Measurements from ENCODE around the gene CRYGD.
"Not testable (repeated sequence)": the region's sequence is repeated elsewhere in the genome, so short reads cannot be mapped to it uniquely, and the experiment has no call there.

CRYGD gene

DNA sequence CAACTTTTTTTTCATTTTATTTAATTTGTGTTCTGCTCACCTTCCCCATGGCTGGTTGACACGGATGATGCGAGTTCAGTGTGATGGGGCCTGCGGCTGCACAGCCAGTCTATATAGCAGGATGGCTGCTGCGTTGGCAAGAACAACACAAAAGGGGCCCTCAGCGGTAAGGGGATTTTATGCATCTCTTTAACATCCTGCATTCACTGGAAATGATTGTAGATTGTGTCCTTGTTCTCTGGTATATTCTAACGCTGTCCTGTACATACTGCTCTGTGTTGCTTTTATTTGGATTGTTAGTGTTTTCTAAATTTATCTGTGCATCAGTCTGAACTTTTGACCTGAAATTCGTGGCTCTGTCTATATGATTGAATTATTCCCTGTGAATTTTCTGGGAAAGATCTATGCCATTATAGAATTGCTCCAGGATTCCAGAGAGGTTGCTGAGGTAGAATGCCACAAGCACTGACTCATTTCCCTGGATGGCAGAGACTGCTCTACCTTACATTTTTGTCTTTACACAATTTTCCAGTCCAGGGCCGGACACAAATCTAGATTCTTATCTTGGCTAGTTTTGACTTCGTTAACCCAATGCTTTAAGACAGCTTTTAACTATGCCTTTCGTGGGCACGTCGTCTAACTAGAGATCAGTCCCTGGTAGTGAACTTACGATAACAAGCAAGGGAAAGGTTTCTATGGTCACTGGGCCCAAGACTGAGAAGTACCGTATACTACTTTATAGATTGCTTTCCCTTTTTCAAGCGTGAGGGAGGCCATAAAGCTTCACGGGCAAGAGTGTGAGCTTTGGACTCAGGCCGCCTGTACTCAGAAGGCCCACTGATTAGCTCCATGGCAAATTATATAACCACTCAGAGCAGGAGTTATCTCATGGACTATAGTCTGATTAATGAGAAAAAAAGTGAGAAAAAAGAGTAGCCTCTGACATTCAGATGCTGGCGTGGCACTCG lies 5.7 kb upstream of the CRYGD start, which contains the start of gene CRYGC:
Gene CRYGC (minus strand): TSS at position 85 of the 968 bp plus-strand sequence. CDS start 36 bp downstream, at position 49.
- DNase-seq: no peak

GRCh38 chr2:208128136-208128535 lies 3.8 kb upstream of the CRYGD start:
- no peak for DNase-seq

DNA sequence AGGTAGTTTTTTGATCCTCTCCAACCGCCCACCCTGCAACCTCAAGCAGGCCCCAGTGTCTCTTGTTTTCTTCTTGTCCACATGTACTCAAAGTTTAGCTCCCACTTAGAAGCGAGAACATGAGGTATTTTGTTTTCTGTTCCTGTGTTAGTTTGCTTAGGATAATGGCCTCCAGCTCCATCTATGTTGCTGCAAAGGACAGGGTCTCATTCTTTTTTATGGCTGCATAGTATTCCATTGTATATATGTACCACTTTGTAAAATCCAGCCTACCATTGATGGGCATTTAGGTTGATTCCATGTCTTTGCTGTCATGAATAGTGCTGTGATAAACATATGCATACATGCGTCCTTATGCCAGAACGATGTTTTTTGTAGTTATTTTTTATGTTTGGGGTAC lies 2.8 kb upstream of the CRYGD start:
- DNase-seq: no peak

DNA sequence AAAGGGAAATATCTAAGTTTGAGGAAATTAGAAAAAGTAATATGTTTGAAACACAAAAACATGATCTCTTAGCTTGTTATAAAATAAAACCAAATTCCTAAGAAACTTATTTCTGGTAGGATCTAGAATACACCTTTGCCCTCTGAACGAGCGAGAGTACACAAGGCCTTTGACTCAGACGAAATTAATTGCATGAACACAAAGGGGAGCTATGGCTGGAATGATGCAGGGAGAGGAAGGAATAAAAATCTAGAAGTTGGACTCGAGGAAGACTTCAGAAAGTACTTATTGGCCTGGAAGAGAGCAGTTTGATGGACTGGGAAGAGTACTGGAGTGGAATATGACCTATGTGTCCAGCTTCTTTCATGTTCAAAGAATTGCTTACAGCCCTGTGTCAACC lies 927 bp upstream of the CRYGD start:
- no peak for DNase-seq

DNA sequence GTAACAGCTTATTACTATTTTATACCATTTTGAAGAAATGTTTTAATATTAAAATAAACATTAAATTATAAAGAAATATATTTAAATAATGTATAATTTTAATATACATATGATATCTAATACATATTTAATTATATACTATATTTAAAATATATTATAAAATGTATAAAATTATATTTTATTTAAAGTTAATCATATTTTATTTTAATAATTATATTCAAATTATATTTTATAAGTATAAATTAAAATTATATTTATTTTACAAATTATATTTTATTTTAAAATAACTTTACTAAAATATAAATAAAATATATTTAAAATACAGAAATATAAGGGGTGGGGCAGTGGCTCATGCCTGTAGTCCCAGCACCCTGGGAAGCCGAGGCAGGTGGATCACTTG lies 2.1 kb downstream of the CRYGD start:
- no peak for DNase-seq

GRCh38 chr2:208118918-208119317 lies 5.4 kb downstream of the CRYGD start:
- DNase-seq: peak; percentile 73

DNA sequence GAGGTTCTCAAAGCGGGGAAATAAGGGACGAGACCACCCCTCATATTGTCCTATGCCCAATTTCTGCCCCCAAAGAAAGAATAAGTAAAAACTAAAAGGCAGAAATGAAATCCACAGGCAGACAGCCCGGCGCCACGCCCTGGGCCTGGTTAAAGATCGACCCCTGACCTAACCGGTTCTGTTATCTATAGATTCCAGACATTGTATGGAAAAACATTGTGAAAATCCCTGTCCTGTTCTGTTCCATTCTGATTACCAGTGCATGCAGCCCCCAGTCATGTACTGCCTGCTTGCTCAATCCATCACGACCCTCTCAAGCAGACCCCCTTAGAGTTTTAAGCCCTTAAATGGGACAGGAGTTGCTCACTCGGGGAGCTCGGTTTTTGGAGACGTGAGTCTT lies 6.9 kb downstream of the CRYGD start:
- not testable (repeated sequence) for DNase-seq

DNA sequence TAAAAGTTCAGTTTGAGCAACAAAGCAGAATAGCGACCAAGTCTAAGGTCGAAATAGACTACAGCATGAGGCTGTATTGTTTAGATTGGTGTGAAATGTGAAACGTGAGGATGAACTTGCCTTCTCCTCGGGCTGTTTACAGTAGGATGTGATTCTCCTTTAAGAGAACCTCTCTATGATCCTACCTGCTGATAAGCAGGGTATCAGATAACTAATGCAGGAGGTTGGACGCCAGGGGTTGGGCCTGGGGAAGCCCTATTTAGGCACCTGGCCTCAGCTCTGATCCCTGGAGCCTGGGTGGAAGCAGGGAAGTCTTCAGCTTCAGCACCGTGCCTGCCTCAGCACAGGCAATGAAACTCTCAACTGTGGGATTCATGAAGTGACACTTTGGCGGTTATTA lies 11.4 kb downstream of the CRYGD start:
- peak; percentile 45 for DNase-seq

DNA sequence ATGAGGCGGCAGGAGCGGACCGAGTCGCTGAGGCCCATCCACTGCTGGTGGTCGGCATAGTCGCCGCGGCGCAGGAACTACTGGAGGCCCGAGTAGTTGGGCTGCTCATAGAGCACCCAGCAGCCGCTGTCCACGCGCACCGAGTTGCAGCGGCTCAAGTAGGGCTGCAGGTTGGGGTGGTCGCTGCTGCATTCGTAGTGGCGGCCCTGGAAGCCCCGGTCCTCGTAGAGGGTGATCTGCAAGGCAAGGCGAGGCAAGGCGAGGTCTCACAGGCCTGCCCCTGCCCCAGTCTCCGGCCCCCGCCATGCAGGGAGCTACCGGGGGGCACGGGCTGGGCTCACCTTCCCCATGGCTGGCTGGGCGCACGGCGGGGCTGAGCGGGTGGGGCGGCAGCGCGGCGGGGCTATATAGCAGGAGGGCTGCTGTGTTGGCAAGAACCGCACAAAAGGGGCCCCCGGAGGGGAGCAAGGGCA lies 12.0 kb downstream of the CRYGD start:
- peak; percentile 64 for DNase-seq

DNA sequence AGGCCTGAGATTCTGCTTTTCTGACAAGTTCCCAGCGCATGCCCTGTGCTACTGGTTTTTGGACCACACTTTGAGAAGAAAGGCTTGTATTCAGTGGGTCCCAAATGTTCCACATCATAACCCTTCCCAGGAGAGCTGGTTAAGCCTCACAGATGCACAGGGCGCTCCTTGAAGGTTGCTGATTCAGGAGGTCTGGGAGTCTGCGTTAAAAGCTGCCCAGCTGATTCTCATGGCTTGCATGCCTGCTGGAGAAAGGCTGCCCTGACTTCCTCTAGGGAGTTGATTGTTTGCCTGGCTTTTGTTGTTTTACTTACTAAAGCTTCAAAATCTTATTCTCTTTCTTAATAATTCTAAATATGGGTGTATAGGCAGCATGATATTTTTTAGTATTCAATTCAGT lies 20.7 kb downstream of the CRYGD start:
- no peak for DNase-seq

DNA sequence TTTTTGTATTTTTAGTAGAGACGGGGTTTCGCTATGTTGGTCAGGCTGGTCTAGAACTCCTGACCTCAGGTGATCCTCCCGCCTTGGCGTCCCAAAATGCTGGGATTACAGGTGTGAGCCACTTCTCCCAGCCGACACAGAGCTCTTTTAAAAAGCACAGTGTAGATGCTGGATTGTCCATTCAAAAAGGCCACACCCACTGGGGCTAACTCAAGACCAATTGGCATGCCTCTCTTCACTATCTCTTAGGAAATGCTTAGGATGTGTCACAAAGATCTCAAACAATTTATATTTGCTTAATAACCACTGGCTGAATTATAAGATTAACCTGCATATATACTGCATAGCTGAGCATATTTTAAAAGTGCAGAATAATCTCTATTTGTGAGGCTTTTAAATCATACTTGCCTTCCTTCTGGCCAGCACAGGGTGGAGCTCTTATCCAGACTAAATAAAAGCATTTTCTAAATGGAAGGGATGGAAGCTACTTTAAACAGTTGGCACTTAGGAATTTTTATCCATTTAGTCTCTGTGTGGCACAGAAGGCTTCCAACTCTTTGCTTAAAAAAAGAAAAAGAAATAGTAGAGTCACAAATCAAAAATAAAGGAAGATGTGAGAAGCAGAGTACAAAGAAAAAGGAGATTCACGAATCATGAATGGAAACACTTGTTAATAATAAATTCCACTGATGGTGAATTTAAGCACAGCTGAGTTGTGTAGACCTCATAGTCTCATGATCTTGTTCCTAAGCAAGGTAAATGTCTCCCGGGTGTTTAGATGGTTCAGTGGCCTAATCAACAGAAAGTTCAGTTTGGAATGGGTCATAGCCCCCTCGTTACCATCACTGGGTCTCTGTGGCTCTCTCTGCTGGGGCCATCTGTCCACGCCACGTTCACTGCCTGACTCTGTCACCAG lies 22.4 kb downstream of the CRYGD start:
- peak; percentile 56 for DNase-seq

DNA sequence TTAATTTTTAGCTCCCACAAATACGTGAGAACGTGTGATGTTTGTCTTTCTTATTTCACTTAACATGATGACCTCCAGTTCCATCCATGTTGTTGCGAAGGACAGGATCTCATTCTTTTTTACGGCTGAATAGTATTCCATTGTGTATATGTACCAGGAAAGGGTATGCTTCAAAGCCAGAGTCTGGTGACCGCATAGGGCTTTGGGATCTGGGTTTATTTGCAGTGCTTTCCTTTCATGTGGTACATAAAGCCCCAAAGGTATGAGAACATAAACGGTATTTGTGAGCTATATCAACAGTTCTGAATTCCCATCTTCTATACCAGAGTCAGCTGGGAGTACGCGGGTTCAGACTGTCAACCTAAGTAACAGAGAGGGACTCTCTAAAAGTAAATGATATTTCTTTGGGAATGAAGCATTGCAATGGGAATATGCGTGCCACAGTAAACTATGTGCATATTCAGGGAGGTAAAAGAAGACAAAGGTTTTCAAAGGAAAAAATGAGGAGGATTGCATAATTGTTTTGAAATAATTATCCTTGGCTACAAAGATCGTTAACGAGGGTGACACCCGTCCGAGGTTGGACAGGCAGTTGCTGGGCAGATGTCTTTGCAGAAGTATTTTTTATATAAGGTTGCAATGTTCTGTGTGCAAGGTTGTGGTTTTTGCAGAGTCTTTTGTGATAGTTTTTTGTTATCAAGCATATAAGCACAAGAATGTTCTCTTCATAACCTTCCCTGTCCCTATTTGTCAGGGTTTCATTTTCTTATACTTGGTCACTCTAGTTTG lies 24.4 kb downstream of the CRYGD start:
- no peak for DNase-seq

GRCh38 chr2:208098701-208099100 lies 25.6 kb downstream of the CRYGD start:
- DNase-seq: not testable (repeated sequence)

DNA sequence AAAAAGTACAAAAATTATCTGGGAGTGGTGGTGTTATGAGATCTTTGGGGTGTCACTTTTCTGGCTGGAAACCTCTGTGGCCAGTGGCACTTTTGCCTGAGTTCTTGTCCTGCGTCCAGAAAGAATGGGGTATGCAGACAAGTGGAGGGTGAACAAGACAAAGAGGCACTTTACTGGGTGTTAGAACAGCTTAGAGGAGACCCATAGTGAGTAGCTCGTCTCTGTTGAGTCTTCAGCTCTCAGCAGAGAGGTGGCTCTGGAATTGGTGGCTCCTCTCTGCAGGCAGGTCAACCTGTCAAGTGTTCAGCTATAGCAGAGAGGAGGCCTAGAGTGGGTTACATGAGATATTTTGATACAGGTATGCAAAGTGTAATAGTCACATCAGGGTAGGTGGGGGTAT lies 26.1 kb downstream of the CRYGD start:
- no peak for DNase-seq

DNA sequence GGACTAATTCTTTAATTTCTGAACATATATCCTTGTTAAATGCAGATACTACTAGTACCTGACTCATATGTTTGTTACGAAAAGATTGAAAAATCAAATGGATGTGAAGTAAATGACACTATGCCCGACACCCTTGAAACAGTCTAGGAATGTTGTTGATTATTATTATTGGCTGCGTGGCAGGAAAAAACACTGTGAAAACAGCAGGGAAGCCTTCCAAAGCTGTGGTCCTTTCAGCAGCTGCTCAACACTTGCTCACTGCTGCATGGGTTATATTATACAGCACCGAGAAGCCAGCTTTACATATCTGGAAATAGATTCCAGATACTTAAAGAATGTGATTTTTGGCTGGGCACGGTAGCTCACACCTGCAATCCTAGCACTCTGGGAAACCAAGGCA lies 26.5 kb downstream of the CRYGD start:
- DNase-seq: no peak

- no peak for DNase-seq
These were observed 27.0 kb downstream of the CRYGD start for GRCh38 chr2:208097313-208097712.

DNA sequence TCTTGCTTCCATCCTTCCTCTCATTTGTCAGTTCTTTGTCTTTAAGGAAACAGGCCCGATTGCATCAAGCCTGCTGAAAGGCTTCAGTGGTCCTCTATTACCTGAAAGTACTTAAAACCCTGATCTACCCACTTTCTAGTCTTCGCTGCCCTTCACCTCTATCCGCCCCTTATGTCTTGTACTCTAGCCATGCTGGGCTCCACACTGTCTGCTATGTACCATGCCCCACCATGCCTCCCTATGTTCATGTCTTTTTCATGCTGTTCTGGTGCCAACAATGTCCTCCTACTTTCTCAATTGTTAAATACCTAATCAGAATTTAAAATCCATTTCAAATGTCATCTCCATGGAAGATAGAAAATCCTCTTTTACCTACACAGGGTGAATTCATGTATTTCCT lies 28.2 kb downstream of the CRYGD start:
- no peak for DNase-seq

DNA sequence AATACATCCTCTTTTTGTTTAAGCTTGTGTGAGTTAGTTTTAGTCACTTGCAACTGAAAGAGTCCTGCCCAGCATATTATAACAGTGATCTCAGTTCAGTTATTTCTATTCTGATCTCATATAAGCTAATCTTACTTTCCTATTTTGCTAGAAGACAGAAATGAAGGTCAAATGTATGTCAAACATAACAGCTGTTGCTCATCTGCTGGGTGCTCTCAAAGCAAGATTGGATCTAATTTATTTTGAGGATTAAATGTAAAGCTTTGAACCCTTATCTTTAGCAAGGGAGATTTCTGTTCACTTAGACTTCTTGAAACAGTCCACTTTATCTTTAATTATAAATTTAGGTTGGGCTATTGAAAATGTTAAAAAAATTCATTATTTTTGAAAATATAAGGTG lies 31.2 kb downstream of the CRYGD start:
- no peak for DNase-seq

DNA sequence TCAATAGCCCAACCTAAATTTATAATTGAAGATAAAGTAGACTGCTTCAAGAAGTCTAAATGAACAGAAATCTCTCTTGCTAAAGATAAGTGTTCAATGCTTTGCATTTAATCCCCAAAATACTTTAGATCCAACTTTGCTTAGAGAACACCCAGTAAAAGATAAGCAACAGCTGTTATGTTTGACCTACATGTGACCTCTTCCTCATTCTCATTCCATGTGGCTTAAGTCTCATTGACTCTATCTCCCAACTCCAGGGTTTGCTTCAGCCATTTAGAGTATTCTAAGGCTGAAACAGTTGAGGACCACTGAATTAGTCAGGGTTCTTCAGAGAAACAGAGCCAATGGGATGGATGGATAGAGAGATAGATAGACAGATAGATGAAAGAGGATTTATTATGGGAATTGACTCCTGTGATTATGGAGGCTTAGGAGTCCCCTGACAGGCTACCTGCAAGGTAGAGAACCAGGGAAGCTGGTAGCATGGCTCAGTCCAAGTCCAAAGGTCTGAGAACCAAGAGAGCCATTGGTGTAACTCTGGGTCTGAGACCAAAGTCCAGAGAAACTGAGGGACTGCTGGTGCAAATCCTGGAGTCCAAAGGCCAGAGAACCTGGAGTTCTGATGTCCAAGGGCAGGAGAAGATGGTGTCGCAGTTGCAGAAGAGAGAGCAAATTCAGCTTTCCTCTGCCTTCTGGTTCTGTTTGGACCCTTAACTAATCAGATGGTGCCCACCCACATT lies 32.1 kb downstream of the CRYGD start:
- DNase-seq: no peak

- no peak for DNase-seq
These were observed 33.9 kb downstream of the CRYGD start for GRCh38 chr2:208090420-208090819.

DNA sequence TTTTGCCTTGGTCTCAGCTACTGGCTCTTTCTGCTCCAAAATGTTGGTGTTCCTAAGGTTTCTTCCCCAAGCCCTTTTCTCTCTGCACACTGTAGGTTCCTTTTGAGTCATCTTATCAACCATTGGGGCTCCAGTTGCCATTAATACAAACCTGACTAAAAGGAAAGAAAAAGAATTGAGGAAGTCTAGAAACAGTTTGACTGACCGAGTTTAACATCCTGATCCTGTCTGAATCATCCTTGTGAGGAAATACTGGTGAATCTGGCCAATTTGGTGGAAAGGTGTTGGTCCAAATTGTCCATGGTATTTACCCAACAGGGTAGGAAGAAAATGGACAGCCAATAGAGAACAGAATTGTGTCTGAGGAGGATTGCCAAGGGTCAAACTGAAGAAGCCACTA lies 38.3 kb downstream of the CRYGD start:
- DNase-seq: no peak

- DNase-seq: no peak
These were observed 40.5 kb downstream of the CRYGD start for GRCh38 chr2:208083807-208084206.

All from retina (tissue), 1 donor.